ENCODE results near the gene PARP6. TPM values are rescaled to one million over a fixed set of nuclear protein-coding genes. Genes with fewer than 3 reads are reported as not detected.
A peak's percentile ranks its signal among the peaks of the same experiment; 100 is the strongest.

PARP6 gene
- polyA plus RNA-seq, 1 of the 3 experiments (the other 2 are of a cell fraction), result 57.7 TPM

- peaks cover 45 to 46% of the 10 kb centered on the region in 2 experiments for H3K36me3 ChIP-seq (replicated peaks in 1 of 2; ENCODE audit: control insufficient read depth in 1 of 2, insufficient read depth in 2 of 2, low read length in 1 of 2)
- ChIA-PET CTCF (interaction anchor here (1.1 to 5.5 kb wide), 4 partner anchors 8 to 41 kb away, joined by 3 to 35 read pairs (median 14); partner anchors contain the start of gene PKM), POLR2A (interaction anchor here (3.7 kb wide), 1 partner anchor 33 kb away, joined by 17 read pairs; the partner anchor contains the start of gene PKM)
- no peak within 1 kb of the TSS for H2AFZ ChIP-seq (ENCODE audit: low read depth)
- no peaks in the 10 kb centered on the region for H3K9me2 ChIP-seq
- no peak within 1 kb of the TSS for H3K9ac ChIP-seq
- H3F3A ChIP-seq (replicated peaks; ENCODE audit: insufficient read depth), result peaks cover 62% of the 10 kb centered on the region
- H3K4me1 ChIP-seq (ENCODE audit: control insufficient read depth in 1 of 2, insufficient read depth in 2 of 2, low read depth in 1 of 2, low read length in 1 of 2), result peaks cover 7 to 13% of the 10 kb centered on the region in 2 experiments; a peak in 2 of 4 replicates
- DNase-seq, result peak; percentile 91
- H3K79me2 ChIP-seq (ENCODE audit: insufficient read depth), result peaks cover 9% of the 10 kb centered on the region
- 64% methylated on average over 48 of the region's 83 CpGs for WGBS (ENCODE audit: low lambda C conversion rate)
- H3K9me3 ChIP-seq, result no peaks in the 10 kb centered on the region
- TF ChIP-seq SMC3 (IDR thresholded peaks at IDR 0.05; ENCODE audit: low read depth, low read length), result no peak
- TF ChIP-seq USF2 (IDR thresholded peaks at IDR 0.05; ENCODE audit: borderline replicate concordance, low read depth, low read length), result no peak
- no peak for TF ChIP-seq MEF2A (IDR thresholded peaks at IDR 0.05; ENCODE audit: borderline replicate concordance, low read depth)
- no peak for TF ChIP-seq NRF1 (IDR thresholded peaks at IDR 0.05; ENCODE audit: low read depth, low read length)
- no peak for TF ChIP-seq NFIC (IDR thresholded peaks at IDR 0.05; ENCODE audit: borderline replicate concordance)
- TF ChIP-seq RXRA (IDR thresholded peaks at IDR 0.05; ENCODE audit: borderline replicate concordance, low read depth), result no peak
- peak; percentile 21 for TF ChIP-seq PBX3 (IDR thresholded peaks at IDR 0.05)
- no peak for TF ChIP-seq TAF1 (IDR thresholded peaks at IDR 0.05; ENCODE audit: borderline replicate concordance, low read depth, low read length)
- TF ChIP-seq FOXM1 (IDR thresholded peaks at IDR 0.05; ENCODE audit: low read depth), result no peak
- no peaks in the 10 kb centered on the region for H3K27me3 ChIP-seq (ENCODE audit: insufficient read depth)
- no peak within 1 kb of the TSS; a peak in 1 of 4 replicates for H3K4me3 ChIP-seq (ENCODE audit: low read depth in 2 of 2, low read length in 1 of 2)
- no peak within 1 kb of the TSS for H3K27ac ChIP-seq (ENCODE audit: low read depth in 2 of 2, low read length in 1 of 2)
- no peak within 1 kb of the TSS for H3K4me2 ChIP-seq
- H4K20me1 ChIP-seq (ENCODE audit: insufficient read depth), result peaks cover 48% of the 10 kb centered on the region
These were observed 74.6 kb downstream of the PARP6 start, which contains the start of gene GRAMD2A for GRCh38 chr15:72197460-72198355. Gene GRAMD2A, minus strand, starts transcription at chr15:72197787.

- ChIA-PET CTCF (interaction anchor here (1.1 to 5.5 kb wide), 2 partner anchors 30 to 41 kb away, joined by 3 to 35 read pairs; no protein-coding TSS in a partner anchor), POLR2A (no interaction called here)
- H2AFZ ChIP-seq (ENCODE audit: low read depth), result no peak overlapping the region
- H4K20me1 ChIP-seq (ENCODE audit: insufficient read depth), result peaks cover 42% of the 10 kb centered on the region
- no peak overlapping the region for H3K4me3 ChIP-seq (ENCODE audit: low read depth in 2 of 2, low read length in 1 of 2)
- peaks cover 7% of the 10 kb centered on the region; the same call in 1 of the 2 replicates for H3K79me2 ChIP-seq (ENCODE audit: insufficient read depth)
- H3K9ac ChIP-seq, result no peak overlapping the region
- 87% methylated on average over 19 of the region's 35 CpGs for WGBS (ENCODE audit: low lambda C conversion rate)
- no peak overlapping the region for H3K27ac ChIP-seq (ENCODE audit: low read depth in 2 of 2, low read length in 1 of 2)
- no peaks in the 10 kb centered on the region for H3K9me3 ChIP-seq
- no peak overlapping the region for H3K4me2 ChIP-seq
- peaks cover 38 to 40% of the 10 kb centered on the region in 2 experiments for H3K36me3 ChIP-seq (replicated peaks in 1 of 2; ENCODE audit: control insufficient read depth in 1 of 2, insufficient read depth in 2 of 2, low read length in 1 of 2)
- H3K4me1 ChIP-seq (ENCODE audit: control insufficient read depth in 1 of 2, insufficient read depth in 2 of 2, low read depth in 1 of 2, low read length in 1 of 2), result peaks cover under 1 to 8% of the 10 kb centered on the region in 2 experiments; a peak in 2 of 4 replicates
- peak; percentile 45 for DNase-seq
- no peaks in the 10 kb centered on the region for H3K27me3 ChIP-seq (ENCODE audit: insufficient read depth)
- peaks cover 62% of the 10 kb centered on the region for H3F3A ChIP-seq (replicated peaks; ENCODE audit: insufficient read depth)
- no peaks in the 10 kb centered on the region for H3K9me2 ChIP-seq
- no peak for TF ChIP-seq YY1 (IDR thresholded peaks at IDR 0.05; ENCODE audit: low read depth)
- TF ChIP-seq JUND (IDR thresholded peaks at IDR 0.05), result no peak
- TF ChIP-seq TAF1 (IDR thresholded peaks at IDR 0.05; ENCODE audit: borderline replicate concordance, low read depth, low read length), result no peak
- TF ChIP-seq MXI1 (IDR thresholded peaks at IDR 0.05; ENCODE audit: low read depth, low read length), result no peak
- no peak for TF ChIP-seq MAX (IDR thresholded peaks at IDR 0.05; ENCODE audit: low read depth)
- no peak for TF ChIP-seq PBX3 (IDR thresholded peaks at IDR 0.05)
- TF ChIP-seq ELF1 (IDR thresholded peaks at IDR 0.05), result no peak
- TF ChIP-seq NFIC (IDR thresholded peaks at IDR 0.05; ENCODE audit: borderline replicate concordance), result no peak
- no peak for TF ChIP-seq SMC3 (IDR thresholded peaks at IDR 0.05; ENCODE audit: low read depth, low read length)
- no peak for TF ChIP-seq FOXJ3 (CRISPR knock-in tag; IDR thresholded peaks at IDR 0.05)
- no peak for TF ChIP-seq RXRA (IDR thresholded peaks at IDR 0.05; ENCODE audit: borderline replicate concordance, low read depth)
- TF ChIP-seq POLR2AphosphoS5 (IDR thresholded peaks at IDR 0.05; ENCODE audit: low read depth, low read length), result no peak
- TF ChIP-seq SIN3A (IDR thresholded peaks at IDR 0.05; ENCODE audit: borderline replicate concordance, low read depth, low read length), result no peak
- TF ChIP-seq USF1 (IDR thresholded peaks at IDR 0.05; ENCODE audit: borderline replicate concordance, low read depth), result no peak
- no peak for TF ChIP-seq GATA2 (CRISPR knock-in tag; IDR thresholded peaks at IDR 0.05)
These were observed 75.3 kb downstream of the PARP6 start for GRCh38 chr15:72197041-72197459.

All from SK-N-SH (cell line).